ENCODE data around the gene PKIB.

DNA sequence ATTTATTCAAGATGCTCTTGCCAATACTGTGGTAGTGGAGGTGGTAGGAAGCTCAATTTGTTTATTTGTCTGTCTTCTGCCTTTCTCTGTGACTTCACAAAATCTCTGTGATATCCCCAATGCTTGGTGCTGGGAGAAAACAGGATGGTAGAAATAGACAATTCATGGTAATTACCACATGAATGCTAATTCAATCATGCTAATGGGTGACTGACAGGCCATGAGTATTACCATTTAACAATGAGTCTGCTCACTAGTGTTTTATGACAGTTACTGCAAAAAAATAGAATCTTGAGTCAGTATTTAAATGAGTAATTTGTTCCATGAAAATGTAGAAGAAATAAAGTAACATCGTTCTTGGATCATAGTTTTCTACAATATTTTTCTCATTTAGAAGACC, 117.0 kb downstream of the PKIB start:
- TF ChIP-seq POLR2A (IDR thresholded peaks at IDR 0.05), result no peak
- TF ChIP-seq, protein P1, sequence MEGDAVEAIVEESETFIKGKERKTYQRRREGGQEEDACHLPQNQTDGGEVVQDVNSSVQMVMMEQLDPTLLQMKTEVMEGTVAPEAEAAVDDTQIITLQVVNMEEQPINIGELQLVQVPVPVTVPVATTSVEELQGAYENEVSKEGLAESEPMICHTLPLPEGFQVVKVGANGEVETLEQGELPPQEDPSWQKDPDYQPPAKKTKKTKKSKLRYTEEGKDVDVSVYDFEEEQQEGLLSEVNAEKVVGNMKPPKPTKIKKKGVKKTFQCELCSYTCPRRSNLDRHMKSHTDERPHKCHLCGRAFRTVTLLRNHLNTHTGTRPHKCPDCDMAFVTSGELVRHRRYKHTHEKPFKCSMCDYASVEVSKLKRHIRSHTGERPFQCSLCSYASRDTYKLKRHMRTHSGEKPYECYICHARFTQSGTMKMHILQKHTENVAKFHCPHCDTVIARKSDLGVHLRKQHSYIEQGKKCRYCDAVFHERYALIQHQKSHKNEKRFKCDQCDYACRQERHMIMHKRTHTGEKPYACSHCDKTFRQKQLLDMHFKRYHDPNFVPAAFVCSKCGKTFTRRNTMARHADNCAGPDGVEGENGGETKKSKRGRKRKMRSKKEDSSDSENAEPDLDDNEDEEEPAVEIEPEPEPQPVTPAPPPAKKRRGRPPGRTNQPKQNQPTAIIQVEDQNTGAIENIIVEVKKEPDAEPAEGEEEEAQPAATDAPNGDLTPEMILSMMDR (IDR thresholded peaks at IDR 0.05), result no peak
